ENCODE results near the gene WDR41. TPM values are rescaled to one million over a fixed set of nuclear protein-coding genes. Genes with fewer than 3 reads are reported as not detected.

The WDR41 gene
- total RNA-seq, 1 experiment from 2014 or later, result 54.1 TPM

DNA sequence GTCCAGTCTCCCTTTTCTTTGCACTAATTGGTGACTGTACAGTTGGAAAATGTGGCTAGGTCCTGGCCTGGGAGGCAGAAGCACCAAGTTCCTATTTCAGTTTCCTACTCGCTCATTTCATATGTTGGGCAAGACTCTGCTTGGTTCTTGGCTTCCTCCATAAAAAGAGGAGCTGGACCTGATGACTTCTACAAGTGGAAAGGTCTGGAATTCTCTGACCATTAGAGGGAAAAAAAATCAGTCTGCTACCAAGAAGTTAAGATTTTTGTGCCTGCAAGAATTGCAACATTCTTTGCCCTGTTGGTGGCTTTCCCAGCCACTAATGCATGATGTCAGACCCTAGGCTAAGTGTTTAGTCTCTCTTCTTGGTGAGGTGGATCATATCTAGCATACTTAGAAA lies 91.5 kb downstream of the WDR41 start:
- no peaks in the 10 kb centered on the region for H3K4me1 ChIP-seq (ENCODE audit: control insufficient read depth in 1 of 2, insufficient read depth in 2 of 2, low read length in 2 of 2)
- no peak overlapping the region for H3K27ac ChIP-seq (ENCODE audit: low read depth, low read length)
- no peak for ATAC-seq
- no TSS peak for BruUV-seq (replicated peaks)
- RAD21 ChIA-PET (ENCODE audit: low non-redundant PET in 1 of 2, low total read pairs in 2 of 2, uncharacterized antibody in 2 of 2, unreplicated experiment in 2 of 2), result no interaction called here
- no peaks in the 10 kb centered on the region for H3K9me3 ChIP-seq (ENCODE audit: control insufficient read depth in 1 of 2, insufficient read depth in 1 of 2, low read depth in 1 of 2, low read length in 2 of 2)
- CTCF ChIA-PET, result no interaction called here
- no peaks in the 10 kb centered on the region for H3K36me3 ChIP-seq (ENCODE audit: control insufficient read depth in 1 of 2, insufficient read depth in 2 of 2, low read length in 2 of 2)
- no peak overlapping the region for H2AFZ ChIP-seq (ENCODE audit: low read depth, low read length, poor library complexity, severe bottlenecking)
- H3K4me2 ChIP-seq (ENCODE audit: low read length), result no peak overlapping the region
- no peak overlapping the region for H3K9ac ChIP-seq (ENCODE audit: low read length)
- H3K79me2 ChIP-seq (ENCODE audit: insufficient read depth, low read length), result no peaks in the 10 kb centered on the region
- no peaks in the 10 kb centered on the region for H3K9me2 ChIP-seq (ENCODE audit: insufficient read depth)
- POLR2A ChIA-PET, result no interaction called here
- no peaks in the 10 kb centered on the region for H3K27me3 ChIP-seq (ENCODE audit: insufficient read depth, low read length)
- TF ChIP-seq SIN3A (IDR thresholded peaks at IDR 0.05; ENCODE audit: low read depth) (no peak), POLR2A (IDR thresholded peaks at IDR 0.05; ENCODE audit: borderline replicate concordance, extremely low read depth, insufficient read depth, insufficient read length) (no peak), ELF1 (IDR thresholded peaks at IDR 0.05; ENCODE audit: borderline replicate concordance, low read depth) (no peak), YY1 (IDR thresholded peaks at IDR 0.05; ENCODE audit: extremely low read depth, insufficient replicate concordance, low read depth, low read length) (no peak), EZH2 (IDR thresholded peaks at IDR 0.05) (no peak), RAD21 (IDR thresholded peaks at IDR 0.05; ENCODE audit: low read depth) (no peak), POLR2AphosphoS5 (IDR thresholded peaks at IDR 0.05; ENCODE audit: low read depth, low read length) (no peak)
- TF ChIP-seq, protein P1, sequence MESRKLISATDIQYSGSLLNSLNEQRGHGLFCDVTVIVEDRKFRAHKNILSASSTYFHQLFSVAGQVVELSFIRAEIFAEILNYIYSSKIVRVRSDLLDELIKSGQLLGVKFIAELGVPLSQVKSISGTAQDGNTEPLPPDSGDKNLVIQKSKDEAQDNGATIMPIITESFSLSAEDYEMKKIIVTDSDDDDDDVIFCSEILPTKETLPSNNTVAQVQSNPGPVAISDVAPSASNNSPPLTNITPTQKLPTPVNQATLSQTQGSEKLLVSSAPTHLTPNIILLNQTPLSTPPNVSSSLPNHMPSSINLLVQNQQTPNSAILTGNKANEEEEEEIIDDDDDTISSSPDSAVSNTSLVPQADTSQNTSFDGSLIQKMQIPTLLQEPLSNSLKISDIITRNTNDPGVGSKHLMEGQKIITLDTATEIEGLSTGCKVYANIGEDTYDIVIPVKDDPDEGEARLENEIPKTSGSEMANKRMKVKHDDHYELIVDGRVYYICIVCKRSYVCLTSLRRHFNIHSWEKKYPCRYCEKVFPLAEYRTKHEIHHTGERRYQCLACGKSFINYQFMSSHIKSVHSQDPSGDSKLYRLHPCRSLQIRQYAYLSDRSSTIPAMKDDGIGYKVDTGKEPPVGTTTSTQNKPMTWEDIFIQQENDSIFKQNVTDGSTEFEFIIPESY (IDR thresholded peaks at IDR 0.05; ENCODE audit: extremely low read depth, insufficient replicate concordance, low read length), result no peak
- TF ChIP-seq, protein P2, sequence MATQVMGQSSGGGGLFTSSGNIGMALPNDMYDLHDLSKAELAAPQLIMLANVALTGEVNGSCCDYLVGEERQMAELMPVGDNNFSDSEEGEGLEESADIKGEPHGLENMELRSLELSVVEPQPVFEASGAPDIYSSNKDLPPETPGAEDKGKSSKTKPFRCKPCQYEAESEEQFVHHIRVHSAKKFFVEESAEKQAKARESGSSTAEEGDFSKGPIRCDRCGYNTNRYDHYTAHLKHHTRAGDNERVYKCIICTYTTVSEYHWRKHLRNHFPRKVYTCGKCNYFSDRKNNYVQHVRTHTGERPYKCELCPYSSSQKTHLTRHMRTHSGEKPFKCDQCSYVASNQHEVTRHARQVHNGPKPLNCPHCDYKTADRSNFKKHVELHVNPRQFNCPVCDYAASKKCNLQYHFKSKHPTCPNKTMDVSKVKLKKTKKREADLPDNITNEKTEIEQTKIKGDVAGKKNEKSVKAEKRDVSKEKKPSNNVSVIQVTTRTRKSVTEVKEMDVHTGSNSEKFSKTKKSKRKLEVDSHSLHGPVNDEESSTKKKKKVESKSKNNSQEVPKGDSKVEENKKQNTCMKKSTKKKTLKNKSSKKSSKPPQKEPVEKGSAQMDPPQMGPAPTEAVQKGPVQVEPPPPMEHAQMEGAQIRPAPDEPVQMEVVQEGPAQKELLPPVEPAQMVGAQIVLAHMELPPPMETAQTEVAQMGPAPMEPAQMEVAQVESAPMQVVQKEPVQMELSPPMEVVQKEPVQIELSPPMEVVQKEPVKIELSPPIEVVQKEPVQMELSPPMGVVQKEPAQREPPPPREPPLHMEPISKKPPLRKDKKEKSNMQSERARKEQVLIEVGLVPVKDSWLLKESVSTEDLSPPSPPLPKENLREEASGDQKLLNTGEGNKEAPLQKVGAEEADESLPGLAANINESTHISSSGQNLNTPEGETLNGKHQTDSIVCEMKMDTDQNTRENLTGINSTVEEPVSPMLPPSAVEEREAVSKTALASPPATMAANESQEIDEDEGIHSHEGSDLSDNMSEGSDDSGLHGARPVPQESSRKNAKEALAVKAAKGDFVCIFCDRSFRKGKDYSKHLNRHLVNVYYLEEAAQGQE (IDR thresholded peaks at IDR 0.05; ENCODE audit: low read depth), result no peak
- DNase-seq (ENCODE audit: low read depth, low spot score), result no peak
- H3K4me3 ChIP-seq (replicated peaks in 1 of 2; ENCODE audit: low read depth in 1 of 2, low read length in 2 of 2), result no peak overlapping the region
- H4K20me1 ChIP-seq (ENCODE audit: insufficient read depth), result no peaks in the 10 kb centered on the region
- intact Hi-C loops (cut with micrococcal nuclease), result no loop called here

Data from HCT116 (cell line).